BE2C (cell line): ENCODE measurements around the gene CRAT.

Experiments used
- DNase-seq: peaks from one replicate; pipeline ENCODE4 v3.0.0-alpha.2; 2020
- H3K27me3 ChIP-seq: fragments of 250-450 bp; sonication (Bioruptor Pico); 2 replicates; pipeline ENCODE4 v1.5.1; 2020; ENCODE audit warnings: mild to moderate bottlenecking
- H3K36me3 ChIP-seq: fragments of 250-450 bp; sonication (Bioruptor Pico); 2 replicates; pipeline ENCODE4 v1.5.1; 2020; ENCODE audit warnings: mild to moderate bottlenecking
- H3K4me1 ChIP-seq: fragments of 250-450 bp; sonication (Bioruptor Pico); 2 replicates; pipeline ENCODE4 v1.5.1; 2020
- H3K4me3 ChIP-seq: 2 replicates; pipeline ENCODE4 v1.5.1; 2011; ENCODE audit warnings: low read depth, low read length
- H3K9me3 ChIP-seq: fragments of 250-450 bp; sonication (Bioruptor Pico); 2 replicates; pipeline ENCODE4 v1.5.1; 2020
- CTCF ChIP-seq: IDR thresholded peaks from 2 replicates; pipeline ENCODE4 v1.5.1; 2012; ENCODE audit warnings: mild to moderate bottlenecking, low read depth, low read length

Gene CRAT

GRCh38 chr9:129097671-129098306 lies 12.8 kb downstream of the CRAT start:
- Histone ChIP-seq H3K36me3 (no peaks in the 10 kb centered on the region), H3K4me1 (peaks cover 2% of the 10 kb centered on the region), H3K27me3 (no peaks in the 10 kb centered on the region), H3K4me3 (no peak overlapping the region), H3K9me3 (no peaks in the 10 kb centered on the region)
- no peak for DNase-seq
- no peak for TF ChIP-seq CTCF

- Histone ChIP-seq H3K36me3 (no peaks in the 10 kb centered on the region; the same call in 1 of the 2 replicates), H3K4me1 (no peaks in the 10 kb centered on the region), H3K4me3 (no peak overlapping the region), H3K9me3 (no peaks in the 10 kb centered on the region), H3K27me3 (no peaks in the 10 kb centered on the region)
- TF ChIP-seq CTCF: no peak
- no peak for DNase-seq
Measured at GRCh38 chr9:129095908-129096307, 14.7 kb downstream of the CRAT start.

GRCh38 chr9:129095170-129095667 lies 15.4 kb downstream of the CRAT start:
- H3K36me3 ChIP-seq: peaks cover 4% of the 10 kb centered on the region

GRCh38 chr9:129094387-129095169 lies 16.0 kb downstream of the CRAT start:
- Histone ChIP-seq H3K4me3 (no peak overlapping the region), H3K36me3 (peaks cover 8% of the 10 kb centered on the region), H3K27me3 (no peaks in the 10 kb centered on the region), H3K4me1 (no peaks in the 10 kb centered on the region), H3K9me3 (no peaks in the 10 kb centered on the region)
- no peak for DNase-seq
- no peak for TF ChIP-seq CTCF

More at GRCh38 chr9:129095170-129095667, 15.4 kb downstream of the CRAT start:
- Histone ChIP-seq H3K4me3 (no peak overlapping the region), H3K9me3 (no peaks in the 10 kb centered on the region), H3K4me1 (no peaks in the 10 kb centered on the region), H3K27me3 (no peaks in the 10 kb centered on the region)
- no peak for DNase-seq
- TF ChIP-seq CTCF: no peak

GRCh38 chr9:129093602-129094386 lies 16.8 kb downstream of the CRAT start:
- Histone ChIP-seq H3K36me3 (peaks cover 16% of the 10 kb centered on the region), H3K27me3 (no peaks in the 10 kb centered on the region), H3K4me3 (no peak overlapping the region), H3K9me3 (no peaks in the 10 kb centered on the region), H3K4me1 (no peaks in the 10 kb centered on the region)
- DNase-seq: no peak
- TF ChIP-seq CTCF: no peak
